ENCODE measurements around the gene FHL2.

The FHL2 gene

DNA sequence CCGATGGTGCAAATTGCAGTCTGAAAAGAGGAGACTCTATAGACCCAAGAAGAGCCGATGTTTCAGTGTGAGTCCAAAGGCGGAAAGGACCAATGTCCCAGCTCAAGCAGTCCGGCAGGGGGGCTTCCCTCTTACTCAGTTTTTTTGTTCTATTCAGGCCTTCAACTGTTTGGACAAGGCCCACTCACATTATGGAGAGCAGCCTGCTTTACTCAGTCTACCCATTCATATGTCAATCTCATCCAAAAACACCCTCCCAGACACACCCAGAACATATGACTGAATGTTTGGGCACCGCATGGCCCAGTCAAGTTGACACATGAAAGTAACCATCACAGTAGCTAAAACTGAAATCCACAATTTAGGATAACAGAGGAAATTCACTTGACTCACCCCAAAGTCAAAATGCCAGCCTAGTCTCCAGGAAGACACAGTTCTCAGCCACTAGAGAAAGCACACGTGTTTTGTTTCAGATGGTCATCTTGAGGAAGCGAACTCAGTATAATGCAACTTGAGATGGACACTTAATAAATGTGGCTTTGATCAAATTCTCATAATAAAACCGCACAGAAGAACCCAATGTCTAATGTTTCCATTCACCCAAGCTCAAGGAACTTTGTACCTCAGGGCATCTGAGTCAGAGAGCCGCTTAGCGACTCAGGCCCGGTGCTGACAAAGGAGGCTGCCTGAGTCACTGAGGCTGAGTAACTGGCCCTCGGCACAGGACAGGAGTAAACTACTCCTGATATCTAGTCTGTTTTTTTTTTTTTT, 2.4 kb downstream of the FHL2 start:
- no peak for DNase-seq

DNA sequence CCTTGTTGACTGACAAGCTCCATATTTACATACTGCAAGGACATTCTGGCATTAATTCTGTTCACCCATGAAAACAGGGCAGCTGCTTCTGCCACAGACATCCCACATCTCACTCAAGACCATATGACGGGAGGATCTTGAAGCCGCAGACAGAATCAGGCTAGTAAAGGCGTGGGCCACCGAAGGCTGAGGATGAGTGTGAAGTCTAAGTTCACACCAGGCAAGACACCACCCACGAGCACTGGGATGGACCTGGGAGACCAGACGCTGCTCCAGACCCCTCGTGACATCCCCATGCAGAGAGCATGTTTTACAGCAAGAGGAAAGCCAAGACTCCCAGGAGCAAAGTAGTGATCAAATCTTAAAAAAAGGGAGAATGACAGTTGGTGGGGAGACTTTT, 3.2 kb downstream of the FHL2 start:
- no peak for DNase-seq

DNA sequence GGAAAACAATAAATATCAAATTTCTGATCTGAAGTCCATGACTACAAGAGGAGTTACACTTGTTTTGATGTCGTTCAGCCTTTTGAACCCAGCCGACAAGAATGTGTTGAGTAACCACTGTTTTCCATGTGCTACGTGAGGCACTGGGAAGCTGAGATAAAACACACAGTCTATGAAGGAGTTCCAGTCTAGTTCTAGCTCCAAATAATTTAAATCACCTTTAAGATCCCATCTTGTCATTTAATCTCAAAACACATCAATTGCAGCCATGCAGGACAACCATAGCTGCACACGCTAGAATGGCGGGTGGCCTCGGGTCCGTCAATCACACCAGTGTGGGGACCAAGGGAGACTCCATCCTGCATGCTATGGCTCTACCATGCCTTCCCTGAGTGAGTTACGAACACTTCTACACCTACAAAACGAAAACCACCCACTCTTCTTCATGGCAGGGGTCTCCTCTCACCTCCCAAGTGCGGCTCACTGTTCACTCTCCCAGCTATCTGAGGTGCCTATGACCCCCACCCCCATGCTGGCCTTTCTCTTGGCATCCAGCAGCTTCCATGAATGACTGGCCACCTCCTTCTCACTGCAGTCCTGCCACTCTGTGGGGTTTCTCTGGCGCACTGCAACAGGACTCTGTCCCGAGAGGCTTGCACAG, 3.8 kb downstream of the FHL2 start:
- DNase-seq: no peak

DNA sequence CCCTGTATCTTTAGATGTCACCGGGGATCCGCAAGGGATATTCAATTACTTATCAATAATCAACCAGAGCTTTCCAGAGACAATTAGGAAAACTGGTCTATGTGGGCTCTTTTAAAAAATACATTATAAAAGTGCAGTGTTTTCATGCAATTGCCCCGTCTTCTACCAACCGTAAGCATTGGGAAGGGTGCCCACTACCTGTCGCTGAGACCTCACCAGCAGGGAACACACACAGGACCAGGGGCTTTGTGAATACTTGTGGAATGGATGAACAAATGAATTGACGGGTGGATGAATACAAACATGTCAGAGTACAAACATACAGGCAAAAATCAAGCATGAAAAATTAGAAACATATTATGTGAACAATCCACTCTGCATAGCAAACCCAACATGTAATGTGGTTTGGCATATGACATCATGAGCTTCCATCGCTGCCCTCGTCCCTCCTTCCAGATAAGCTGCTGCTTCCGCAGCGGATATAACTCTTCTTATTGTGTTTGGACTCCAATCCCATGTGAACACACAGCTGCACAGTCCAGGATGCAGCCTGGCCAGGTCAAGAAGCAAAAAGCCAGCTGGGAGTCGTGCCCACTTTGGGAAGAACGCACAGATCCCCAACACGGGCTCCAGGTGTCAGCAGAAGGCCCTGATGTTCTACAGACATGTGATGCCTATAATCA, 5.3 kb downstream of the FHL2 start:
- no peak for DNase-seq

DNA sequence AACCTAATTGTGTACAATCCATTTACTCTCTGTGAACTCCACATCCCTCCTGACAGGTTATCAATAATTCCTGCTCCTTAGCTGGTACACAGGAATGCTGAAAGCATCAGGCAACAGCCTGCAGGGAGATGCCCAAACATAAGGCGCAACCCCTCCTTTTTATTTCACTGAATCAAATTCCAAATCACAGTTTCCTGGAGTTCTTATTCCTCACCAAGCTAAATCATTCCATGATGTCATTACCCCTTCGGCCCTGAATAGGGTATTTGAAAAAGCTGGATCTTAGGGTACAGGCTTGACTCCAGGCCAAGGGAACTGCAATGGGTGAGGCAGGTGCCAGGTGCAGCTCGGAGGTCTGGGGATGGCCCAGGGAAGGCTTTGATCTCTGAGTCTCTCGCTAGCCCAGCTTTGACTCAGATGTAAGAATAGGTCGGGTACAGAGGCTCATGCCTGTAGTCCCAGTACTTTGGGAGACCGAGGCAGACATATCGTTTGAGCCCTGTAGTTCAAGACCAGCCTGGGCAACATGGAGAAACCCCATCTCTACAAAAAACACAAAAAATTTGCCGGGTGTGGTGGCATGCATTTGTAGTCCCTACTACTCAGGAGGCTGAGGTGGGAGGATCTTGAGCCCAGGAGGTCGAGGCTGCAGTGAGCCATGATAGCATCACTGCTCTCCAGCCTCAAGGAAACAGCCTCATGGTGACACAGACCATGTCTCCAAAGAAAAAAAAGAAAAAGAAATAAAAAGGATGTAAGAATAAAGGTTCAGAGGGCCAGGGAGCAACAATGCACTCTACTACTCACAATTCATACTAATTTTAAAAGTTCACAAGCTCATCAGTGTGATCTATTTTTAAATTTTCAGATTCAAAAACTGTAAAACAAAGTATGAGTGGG, 6.8 kb downstream of the FHL2 start:
- DNase-seq: no peak

DNA sequence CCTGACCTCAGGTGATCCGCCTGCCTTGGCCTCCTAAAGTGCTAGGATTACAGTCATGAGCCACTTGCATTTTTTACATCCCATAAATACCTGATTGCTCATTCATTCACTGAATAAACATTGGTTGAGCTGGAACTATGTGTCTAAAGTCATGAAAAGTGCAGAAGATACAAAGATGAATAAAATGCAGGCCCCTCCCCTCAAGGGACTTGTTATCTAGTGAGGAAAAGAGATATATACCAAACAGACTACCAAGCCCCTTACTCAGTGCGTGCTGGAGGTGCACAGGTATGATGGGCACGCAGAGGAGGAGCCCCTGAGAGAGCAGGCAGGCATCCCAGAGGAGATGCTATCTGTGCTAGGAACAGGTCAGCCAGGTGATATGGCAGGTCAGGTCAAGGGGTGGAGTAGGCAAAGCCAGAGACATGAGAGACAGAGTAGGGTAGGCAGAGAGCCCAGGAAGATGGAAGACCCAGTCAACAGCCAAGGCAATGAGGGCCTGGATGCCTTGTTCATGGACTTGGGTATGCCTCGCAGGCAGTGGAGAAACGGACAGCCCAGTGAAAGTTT, 7.7 kb downstream of the FHL2 start:
- no peak for DNase-seq

DNA sequence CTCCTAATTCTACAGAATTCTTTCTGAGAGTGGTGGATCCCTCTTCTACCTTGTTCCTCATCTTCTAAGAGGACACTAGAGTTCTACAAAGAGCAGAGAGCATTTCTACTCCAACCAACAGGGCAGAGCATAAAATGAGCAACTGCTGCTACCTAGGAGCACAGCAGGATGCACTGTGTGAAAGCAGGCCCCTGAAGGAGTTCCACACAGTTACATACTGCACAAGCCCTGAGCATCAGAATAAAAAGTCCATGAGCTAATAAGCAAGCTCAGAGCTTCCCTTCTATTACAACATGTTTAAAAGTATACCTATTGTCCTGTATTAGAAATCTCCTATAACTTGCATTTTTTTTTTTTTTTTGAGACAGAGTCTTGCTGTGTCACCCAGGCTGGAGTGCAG, 8.4 kb downstream of the FHL2 start:
- no peak for DNase-seq

DNA sequence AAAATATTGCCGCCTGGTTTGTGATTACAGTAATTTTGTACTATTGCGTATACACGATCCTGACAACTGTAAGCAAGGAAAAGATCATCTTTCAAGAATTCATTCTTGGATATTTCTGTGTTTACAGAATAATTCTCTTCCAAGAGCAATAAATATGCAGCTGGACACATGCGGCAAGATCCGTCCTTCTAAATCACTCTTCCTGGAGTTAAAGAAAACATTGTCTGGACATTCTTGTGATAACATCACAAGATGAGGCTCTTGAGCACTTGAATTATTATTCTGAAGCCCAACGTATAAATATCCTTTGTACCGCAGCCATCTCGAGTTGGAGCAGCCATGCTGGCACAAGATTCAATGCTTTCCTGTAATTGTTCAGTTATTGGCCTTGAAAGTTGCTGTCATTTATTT, 9.9 kb downstream of the FHL2 start:
- DNase-seq: no peak

DNA sequence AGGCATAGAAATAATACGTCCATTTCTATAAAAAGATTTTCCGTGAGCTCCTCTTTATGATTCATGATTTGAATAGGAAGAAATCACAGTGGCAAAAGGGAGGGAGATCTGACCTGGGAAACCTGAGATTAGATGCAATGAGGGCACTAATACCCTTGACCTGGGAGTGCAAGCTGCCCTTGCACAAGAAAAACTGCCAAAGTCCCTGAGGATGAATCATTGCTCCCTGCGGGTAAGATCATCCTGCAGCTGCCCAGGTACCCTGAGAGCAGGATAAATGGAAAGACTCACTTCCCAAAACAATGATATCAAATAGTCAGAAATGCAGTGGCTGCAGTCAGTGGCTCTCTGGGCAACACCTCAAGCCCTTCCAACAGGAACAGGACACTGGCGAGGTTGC, 11.6 kb downstream of the FHL2 start:
- DNase-seq: no peak

DNA sequence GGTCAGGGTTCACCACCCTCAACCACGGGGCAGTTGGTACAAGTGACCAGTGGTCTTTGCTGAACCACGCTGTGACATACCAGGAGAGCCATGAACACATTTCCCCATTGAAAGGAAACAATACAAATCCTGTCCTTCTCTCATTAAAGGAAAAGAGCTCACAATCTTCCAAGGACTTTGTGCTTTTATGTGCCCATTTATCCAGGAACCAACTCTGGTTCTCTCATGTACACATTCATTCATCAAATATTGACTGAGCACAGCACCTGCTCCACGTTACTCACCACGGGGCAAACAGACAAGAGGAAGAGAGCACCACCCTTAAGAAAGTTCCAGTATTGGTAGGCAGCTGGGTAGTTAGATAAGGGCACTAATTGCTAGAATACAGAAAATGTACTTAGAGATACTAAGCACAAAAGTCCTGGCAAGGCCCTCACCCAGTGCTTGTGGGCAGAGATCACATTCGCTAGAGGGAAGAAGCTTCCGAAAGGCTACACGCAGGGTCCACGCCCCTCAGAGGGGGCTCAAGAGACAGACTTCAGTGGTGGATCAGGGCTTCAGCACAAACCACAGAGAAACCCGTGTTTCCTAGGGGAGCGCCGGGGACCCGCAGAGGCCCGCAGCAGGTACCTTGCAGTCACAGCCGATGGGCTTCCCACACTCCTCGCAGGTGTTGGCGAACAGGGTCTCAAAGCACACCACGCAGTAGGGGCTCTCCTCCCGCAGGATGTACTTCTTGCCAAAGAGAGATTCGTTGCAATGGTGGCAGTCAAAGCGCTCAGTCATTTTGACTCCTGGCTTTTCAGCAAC, 12.9 kb downstream of the FHL2 start:
- no peak for DNase-seq

DNA sequence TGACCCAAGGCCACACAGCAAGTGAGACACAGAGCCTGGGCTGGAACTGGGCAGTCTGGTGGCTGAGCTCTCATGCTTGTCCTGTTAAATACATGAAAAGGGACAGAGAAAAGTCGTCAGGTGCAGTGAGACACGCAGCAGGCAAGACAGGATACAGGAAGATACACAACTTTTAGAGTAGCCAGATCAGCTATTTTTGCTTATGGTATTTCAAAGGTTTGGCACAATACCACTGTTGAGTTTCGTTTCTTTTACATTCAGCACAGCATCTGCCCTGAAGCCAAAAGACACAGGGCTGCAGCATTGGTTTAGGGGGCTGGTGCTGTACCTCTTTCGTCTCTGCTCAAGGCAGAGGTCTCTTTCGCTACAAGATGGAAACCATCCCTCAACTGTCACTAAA, 14.0 kb downstream of the FHL2 start:
- no peak for DNase-seq

DNA sequence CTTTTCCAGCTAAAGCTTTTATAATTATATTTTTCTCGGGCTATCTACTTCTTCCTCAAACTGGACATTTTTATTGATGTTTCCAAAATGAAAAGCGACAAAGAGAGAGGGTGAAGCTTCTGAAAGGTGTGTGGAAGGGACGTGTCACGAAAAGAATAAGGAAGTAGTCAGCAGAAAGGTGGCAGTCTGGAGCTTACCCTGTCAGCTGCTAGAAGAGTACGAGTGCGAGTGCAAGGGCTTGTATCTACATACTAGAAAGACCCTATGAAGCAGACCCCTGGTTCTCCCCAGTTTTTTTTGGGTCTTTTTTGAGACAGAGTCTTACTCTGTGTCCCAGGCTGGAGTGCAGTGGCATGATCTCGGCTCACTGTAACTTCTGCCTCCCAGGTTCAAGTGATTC, 14.6 kb downstream of the FHL2 start:
- no peak for DNase-seq

DNA sequence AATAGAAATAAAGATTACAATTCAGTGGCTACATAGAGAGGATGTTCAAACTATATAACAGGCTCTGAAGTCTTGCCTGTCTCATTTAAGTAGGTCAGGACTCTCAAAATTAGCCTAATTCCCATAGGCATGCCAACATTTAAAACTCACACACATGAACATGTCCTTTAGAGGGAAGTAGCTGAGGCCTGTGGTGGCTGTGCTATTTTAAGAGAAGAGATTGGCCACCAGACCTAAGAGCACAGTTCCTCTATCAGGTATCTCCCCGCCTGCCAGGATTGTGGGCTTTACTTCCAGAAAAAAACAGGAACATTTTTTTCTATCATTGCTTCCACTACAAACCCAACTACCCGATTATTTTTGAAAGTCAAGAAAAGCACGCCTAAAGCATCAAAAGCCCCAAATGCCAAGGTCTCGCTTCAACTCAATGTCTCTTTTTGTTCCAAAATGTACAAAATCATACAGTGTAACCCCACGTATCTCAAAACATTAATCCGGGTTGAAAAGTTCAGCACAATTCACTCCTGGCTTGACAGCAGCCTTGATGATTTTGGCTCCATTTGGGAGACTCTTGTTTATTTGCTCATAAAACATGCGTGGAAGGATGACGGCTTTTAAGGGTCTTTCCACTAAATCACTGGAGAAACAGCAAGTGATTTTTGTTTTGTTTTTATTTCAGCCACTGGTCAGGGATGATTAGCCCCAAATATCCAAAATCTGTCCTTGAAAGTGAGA, 15.3 kb downstream of the FHL2 start:
- no peak for DNase-seq

DNA sequence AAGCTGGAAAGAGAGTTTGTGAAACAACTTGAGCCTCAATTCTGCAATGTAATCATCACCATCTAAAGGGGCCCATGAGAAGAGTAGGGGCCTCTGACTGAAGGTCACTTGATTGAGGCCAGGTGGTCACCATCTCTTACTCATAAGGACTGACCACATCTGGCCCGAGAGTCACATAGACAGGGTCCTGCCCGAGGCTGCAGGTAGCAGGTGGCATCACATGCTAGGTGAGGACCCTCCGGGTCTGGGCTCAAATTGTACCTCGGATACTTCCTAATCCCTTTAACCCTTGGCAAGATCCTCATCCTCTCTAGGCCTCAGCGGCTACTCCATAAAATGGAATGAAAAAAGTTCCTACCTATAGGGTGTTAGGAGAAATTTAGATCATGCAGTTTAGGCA, 16.7 kb downstream of the FHL2 start:
- no peak for DNase-seq

DNA sequence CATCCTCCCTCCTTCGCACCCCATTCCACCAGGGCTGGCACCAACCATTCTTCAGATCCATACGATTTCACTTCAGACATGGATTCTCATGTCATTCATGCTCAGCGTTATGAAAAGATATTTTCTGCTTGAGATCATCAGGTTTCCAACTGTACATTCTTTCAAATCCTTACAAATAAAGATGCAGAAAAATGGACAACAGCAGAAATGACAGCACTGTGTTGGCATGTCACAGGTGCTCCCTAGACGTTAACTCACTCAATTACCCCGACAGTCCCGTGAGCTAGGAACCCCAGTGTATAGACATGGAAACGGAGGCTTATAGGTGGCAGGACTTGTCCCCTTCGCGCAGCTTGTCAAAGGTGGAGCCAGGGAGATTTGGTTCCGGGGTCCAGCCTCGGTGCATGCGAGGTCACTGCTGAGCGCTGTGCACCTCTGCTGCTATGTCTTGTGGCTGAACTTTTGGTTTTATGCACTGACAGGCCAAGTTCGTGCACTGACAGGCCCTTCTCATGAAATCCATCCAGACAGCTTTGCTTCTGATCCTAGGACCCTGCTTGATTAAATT, 17.7 kb downstream of the FHL2 start:
- no peak for DNase-seq

DNA sequence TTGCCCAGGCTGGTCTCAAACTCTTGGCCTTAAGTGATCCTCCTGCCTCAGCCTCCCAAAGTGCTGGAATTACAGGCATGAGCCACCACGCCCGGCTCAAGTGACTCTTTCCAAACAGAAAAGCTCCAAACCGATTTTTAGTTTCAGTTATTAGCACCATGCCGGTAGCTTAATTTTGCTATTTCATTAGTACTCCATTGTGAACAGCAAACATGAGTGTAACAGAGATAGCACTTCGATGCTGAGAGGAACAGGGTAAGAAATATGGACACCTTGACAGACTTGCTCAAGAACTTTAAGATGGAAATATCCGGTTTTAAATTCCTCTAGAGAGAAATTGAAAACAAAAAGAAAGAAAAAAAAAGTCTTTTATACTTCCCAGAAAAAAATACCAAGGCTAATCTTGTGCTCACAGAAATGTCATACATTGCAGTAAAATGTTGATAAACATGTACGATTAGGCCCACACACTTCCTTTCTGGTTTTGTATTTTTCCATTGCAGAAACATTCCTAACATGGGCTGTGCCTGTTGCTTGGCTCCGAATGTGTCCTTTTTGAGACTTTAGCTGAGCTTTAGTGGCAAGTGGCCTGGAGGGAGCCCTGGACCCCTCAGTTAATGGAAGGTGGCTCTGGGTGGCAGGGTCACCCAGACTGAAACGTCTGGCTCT, 18.3 kb downstream of the FHL2 start:
- no peak for DNase-seq

DNA sequence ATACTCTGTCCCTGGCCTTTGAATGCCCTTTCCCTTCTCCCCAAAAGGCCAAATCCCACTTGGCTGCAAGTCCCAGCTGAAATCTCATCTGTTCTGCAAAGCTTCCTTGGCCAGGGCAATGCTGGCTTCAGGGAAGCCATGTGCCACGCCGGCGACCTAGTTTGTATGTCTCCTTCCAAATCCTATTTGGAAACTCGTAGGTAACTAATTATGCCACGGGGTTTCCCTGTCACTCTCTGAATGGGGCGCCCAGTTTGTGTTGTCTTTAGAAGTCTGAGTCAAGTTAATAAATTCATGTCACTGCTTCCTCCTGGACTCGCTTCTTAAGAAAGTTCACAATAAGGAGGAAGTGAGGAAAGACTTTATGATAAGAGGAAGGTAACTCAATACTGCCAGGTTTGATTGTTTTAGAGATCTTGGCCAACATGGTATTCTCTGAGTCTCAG, 19.1 kb downstream of the FHL2 start:
- no peak for DNase-seq

DNA sequence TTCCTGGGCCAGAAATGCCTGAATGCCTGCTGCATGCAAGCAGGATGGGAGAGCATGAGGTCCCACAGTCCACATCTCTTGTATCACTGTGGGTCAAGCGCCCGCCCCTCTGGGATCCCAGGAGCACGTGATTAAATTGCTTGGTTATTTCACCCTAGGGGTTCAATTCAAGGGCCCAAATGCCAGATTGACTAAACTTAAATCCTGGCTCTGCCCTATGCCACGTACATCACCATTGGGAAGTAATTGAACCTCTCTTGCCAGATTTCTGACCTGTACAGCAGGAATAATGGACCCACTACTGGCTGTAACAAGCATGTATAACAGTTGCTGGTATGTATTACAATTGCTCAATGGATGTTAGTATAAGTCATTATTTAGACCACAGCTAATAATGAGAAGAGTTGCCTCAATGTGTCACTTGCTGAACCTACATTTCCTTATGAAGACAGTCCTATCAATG, 19.9 kb downstream of the FHL2 start:
- DNase-seq: no peak

DNA sequence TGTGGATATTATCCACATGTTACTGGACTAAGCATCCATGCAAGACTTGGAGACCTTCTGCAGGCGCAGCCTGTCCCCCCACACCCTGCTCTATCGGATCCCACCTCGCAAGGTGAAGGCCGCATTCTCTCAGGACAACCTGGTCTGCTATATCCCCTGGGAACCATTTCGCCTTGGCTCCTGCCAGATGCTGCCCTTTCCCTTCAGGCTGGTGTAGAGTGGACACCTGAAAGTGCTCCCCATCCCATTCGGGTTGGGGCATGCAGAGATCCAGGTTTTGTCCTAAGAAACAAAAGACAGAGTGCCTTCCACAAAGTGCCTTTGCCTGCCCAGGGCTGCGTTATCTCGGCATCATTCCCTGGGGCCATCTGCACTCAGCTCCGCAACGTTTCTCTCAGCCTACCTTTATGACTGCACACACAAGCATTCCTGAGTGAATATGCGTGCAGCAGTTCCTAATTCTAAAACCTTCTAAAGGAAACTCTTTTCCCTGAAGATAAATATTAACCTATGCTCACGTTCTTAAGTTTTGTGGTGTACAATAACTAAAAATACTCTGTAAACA, 20.5 kb downstream of the FHL2 start:
- no peak for DNase-seq

DNA sequence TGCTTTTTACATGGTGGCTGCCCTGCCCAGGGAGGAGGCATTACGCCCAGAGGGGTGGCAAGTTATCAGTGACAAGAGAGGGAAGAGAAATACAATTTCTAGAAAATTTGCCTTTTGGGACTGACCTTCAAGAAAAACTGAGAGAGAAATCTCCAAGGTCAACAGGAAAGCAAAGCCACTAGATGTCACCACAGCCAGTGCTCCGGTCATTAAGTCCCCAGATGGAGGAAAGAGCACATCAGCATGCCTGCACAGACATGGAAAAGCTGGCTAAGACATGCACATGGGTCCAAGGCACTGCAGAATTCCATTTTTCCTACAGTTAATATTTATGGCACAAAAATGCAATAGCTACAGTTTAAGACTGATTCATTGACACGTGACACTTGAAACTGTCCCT, 21.0 kb downstream of the FHL2 start:
- DNase-seq: no peak
